ENCODE data around the gene NUF2. TPM values are rescaled to one million over a fixed set of nuclear protein-coding genes. Genes with fewer than 3 reads are reported as not detected.

NUF2 gene
- total and polyA plus RNA-seq, 2 of the 4 experiments (the other 2 are of a cell fraction), result 13.0 to 18.5 TPM

DNA sequence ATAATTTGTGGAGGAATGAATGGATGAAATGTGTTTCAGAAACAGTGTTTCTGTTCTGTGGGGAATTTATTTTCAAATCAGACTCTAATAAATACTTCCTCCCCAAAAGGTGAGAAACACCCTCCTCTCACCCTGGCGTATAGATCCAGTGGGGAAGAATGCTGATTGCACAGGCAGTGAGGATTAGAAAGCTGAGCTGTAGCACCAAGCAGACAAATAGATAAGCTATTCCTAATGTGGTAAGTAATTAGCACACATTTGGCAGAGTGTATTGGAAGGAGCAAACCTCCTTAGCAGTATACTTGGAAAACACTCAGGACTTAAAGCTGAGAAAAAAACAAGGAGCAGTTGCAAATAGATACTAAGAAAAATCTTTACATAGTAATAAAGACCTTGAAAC, 50.8 kb downstream of the NUF2 start:
- Histone ChIP-seq H4K20me1 (ENCODE audit: insufficient read depth, low read length) (no peaks in the 10 kb centered on the region), H3K27me3 (ENCODE audit: control insufficient read depth, insufficient read depth, low read length) (peaks cover 3% of the 10 kb centered on the region; the same call in 1 of the 2 replicates), H2AK9ac (replicated peaks; ENCODE audit: low read depth, low read length, poor library complexity) (no peak overlapping the region), H2BK15ac (ENCODE audit: low read depth, low read length) (no peak overlapping the region), H3K36me3 (ENCODE audit: control insufficient read depth, insufficient read depth, low read length) (no peaks in the 10 kb centered on the region), H3K14ac (replicated peaks; ENCODE audit: low read depth, low read length) (no peak overlapping the region), H2AK5ac (ENCODE audit: low read depth, low read length) (no peak overlapping the region), H3K4ac (ENCODE audit: low read depth, low read length) (no peak overlapping the region), H4K5ac (ENCODE audit: low read depth, low read length) (no peak overlapping the region), H3K9ac (ENCODE audit: low read depth, low read length) (no peak overlapping the region), H2BK20ac (ENCODE audit: low read depth, low read length) (no peak overlapping the region), H3K56ac (ENCODE audit: extremely low read depth, insufficient read depth, low read length) (no peak overlapping the region), H2BK120ac (ENCODE audit: low read depth, low read length) (no peak overlapping the region), H3K79me1 (ENCODE audit: low read depth in 1 of 2, low read length in 2 of 2) (no peaks in the 10 kb centered on the region), H3K27ac (ENCODE audit: insufficient read depth, low read length) (no peak overlapping the region), H4K8ac (ENCODE audit: low read depth in 2 of 2, low read length in 2 of 2) (no peak overlapping the region), H4K91ac (ENCODE audit: insufficient read depth, low read depth, low read length) (no peak overlapping the region), H3K4me3 (ENCODE audit: insufficient read depth, low read depth, low read length) (no peak overlapping the region), H2BK5ac (ENCODE audit: low read depth, low read length, poor library complexity, severe bottlenecking) (no peak overlapping the region), H2AFZ (replicated peaks; ENCODE audit: low read length, poor library complexity) (no peak overlapping the region), H3K9me1 (ENCODE audit: insufficient read depth, low read length) (no peaks in the 10 kb centered on the region), H3K23ac (ENCODE audit: low read depth, low read length) (no peak overlapping the region), H3K18ac (ENCODE audit: low read depth, low read length) (no peak overlapping the region), H3K9me3 (ENCODE audit: control insufficient read depth, insufficient read depth, low read length) (no peaks in the 10 kb centered on the region), H3K4me1 (ENCODE audit: control insufficient read depth, insufficient read depth, low read length) (no peaks in the 10 kb centered on the region), H3K4me2 (ENCODE audit: low read depth, low read length) (no peak overlapping the region)
- no CpG with 5 or more reads among the region's 1 CpG for WGBS, 2 experiments (ENCODE audit: extremely low coverage in 2 of 2, insufficient read length in 1 of 2)
- TF ChIP-seq RAD21 (IDR thresholded peaks at IDR 0.05; ENCODE audit: low read length) (no peak), RCOR1 (IDR thresholded peaks at IDR 0.05; ENCODE audit: insufficient replicate concordance, low read length) (no peak), NFE2L2 (IDR thresholded peaks at IDR 0.05; ENCODE audit: low read depth, low read length) (no peak), POLR2A (IDR thresholded peaks at IDR 0.05; ENCODE audit: low read depth, low read length) (no peak), CEBPB (IDR thresholded peaks at IDR 0.05; ENCODE audit: low read depth, low read length) (no peak), RFX5 (IDR thresholded peaks at IDR 0.05; ENCODE audit: low read depth, low read length) (no peak), MAZ (IDR thresholded peaks at IDR 0.05; ENCODE audit: borderline replicate concordance, low read depth, low read length) (no peak), MXI1 (IDR thresholded peaks at IDR 0.05; ENCODE audit: borderline replicate concordance, low read depth, low read length) (no peak), SMC3 (IDR thresholded peaks at IDR 0.05; ENCODE audit: low read depth, low read length) (no peak), BHLHE40 (IDR thresholded peaks at IDR 0.05; ENCODE audit: low read depth, low read length) (no peak), CHD1 (IDR thresholded peaks at IDR 0.05; ENCODE audit: low read depth, low read length) (no peak), MAFK (IDR thresholded peaks at IDR 0.05; ENCODE audit: low read depth, low read length) (no peak), FOS (IDR thresholded peaks at IDR 0.05; ENCODE audit: low read depth, low read length) (no peak)
- TF ChIP-seq, protein P1, sequence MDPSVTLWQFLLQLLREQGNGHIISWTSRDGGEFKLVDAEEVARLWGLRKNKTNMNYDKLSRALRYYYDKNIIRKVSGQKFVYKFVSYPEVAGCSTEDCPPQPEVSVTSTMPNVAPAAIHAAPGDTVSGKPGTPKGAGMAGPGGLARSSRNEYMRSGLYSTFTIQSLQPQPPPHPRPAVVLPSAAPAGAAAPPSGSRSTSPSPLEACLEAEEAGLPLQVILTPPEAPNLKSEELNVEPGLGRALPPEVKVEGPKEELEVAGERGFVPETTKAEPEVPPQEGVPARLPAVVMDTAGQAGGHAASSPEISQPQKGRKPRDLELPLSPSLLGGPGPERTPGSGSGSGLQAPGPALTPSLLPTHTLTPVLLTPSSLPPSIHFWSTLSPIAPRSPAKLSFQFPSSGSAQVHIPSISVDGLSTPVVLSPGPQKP (IDR thresholded peaks at IDR 0.05; ENCODE audit: borderline replicate concordance, low read depth, low read length), result no peak
- TF ChIP-seq, protein P2, sequence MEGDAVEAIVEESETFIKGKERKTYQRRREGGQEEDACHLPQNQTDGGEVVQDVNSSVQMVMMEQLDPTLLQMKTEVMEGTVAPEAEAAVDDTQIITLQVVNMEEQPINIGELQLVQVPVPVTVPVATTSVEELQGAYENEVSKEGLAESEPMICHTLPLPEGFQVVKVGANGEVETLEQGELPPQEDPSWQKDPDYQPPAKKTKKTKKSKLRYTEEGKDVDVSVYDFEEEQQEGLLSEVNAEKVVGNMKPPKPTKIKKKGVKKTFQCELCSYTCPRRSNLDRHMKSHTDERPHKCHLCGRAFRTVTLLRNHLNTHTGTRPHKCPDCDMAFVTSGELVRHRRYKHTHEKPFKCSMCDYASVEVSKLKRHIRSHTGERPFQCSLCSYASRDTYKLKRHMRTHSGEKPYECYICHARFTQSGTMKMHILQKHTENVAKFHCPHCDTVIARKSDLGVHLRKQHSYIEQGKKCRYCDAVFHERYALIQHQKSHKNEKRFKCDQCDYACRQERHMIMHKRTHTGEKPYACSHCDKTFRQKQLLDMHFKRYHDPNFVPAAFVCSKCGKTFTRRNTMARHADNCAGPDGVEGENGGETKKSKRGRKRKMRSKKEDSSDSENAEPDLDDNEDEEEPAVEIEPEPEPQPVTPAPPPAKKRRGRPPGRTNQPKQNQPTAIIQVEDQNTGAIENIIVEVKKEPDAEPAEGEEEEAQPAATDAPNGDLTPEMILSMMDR (conservative IDR thresholded peaks at IDR 0.05; ENCODE audit: low read depth, low read length), result no peak
- TF ChIP-seq, protein P3, sequence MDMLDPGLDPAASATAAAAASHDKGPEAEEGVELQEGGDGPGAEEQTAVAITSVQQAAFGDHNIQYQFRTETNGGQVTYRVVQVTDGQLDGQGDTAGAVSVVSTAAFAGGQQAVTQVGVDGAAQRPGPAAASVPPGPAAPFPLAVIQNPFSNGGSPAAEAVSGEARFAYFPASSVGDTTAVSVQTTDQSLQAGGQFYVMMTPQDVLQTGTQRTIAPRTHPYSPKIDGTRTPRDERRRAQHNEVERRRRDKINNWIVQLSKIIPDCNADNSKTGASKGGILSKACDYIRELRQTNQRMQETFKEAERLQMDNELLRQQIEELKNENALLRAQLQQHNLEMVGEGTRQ (IDR thresholded peaks at IDR 0.05; ENCODE audit: low read depth, low read length), result no peak
- in situ Hi-C loops (cut with MboI; ENCODE audit: low sequenced_read_pairs), result no loop called here
- CTCF ChIA-PET, result no interaction called here
- BruUV-seq (replicated peaks), result no TSS peak
- dilution Hi-C loops (cut with HindIII; ENCODE audit: low sequenced_read_pairs, unreplicated experiment), result no loop called here
- POLR2A ChIA-PET (ENCODE audit: unreplicated experiment), result no interaction called here
- intact Hi-C loops (cut with micrococcal nuclease), result no loop called here
- no peak for DNase-seq
- ATAC-seq (ENCODE audit: low read depth), result no peak
